HepG2 (cell line): ENCODE results near the gene CUEDC2. TPM values are rescaled to one million over a fixed set of nuclear protein-coding genes. Genes with fewer than 3 reads are reported as not detected.

Experiments used
- DR1 ChIP-seq: sonication (generic); formaldehyde crosslinking; IDR thresholded peaks from 2 replicates; pipeline ENCODE4 v1.8.0; 2021; ENCODE audit warnings: mild to moderate bottlenecking, missing genetic modification reagents, inconsistent platforms
- MAZ ChIP-seq, 2 experiments: sonication (generic) in 1 of 2; formaldehyde crosslinking in 1 of 2; IDR thresholded peaks; 2 replicates each; pipeline versions ENCODE4 v1.5.0 to v1.6.1; 2012 to 2020; ENCODE audit warnings: low read depth in 2 of 2, mild to moderate bottlenecking in 2 of 2, borderline replicate concordance in 1 of 2, improper control_type of control experiment in 1 of 2, low read length in 1 of 2, missing genetic modification reagents in 1 of 2, moderate library complexity in 1 of 2
- NFATC3 ChIP-seq: sonication (generic); formaldehyde crosslinking; IDR thresholded peaks from 2 replicates; pipeline ENCODE4 v1.5.1; 2020; ENCODE audit warnings: mild to moderate bottlenecking, missing genetic modification reagents
- XRCC5 ChIP-seq: fragments of 200-400 bp; formaldehyde crosslinking; optimal IDR thresholded peaks from 2 replicates; pipeline ENCODE3; 2017; ENCODE audit warnings: mild to moderate bottlenecking, low read length
- ZNF124 ChIP-seq: sonication (generic); formaldehyde crosslinking; IDR thresholded peaks from 2 replicates; pipeline ENCODE4 v1.4.0; 2020; ENCODE audit warnings: missing genetic modification reagents
- ZNF34 ChIP-seq: sonication (generic); formaldehyde crosslinking; IDR thresholded peaks from 2 replicates; pipeline ENCODE4 v1.4.0; 2020; ENCODE audit warnings: mild to moderate bottlenecking, missing genetic modification reagents, borderline replicate concordance
- ZNF556 ChIP-seq: sonication (generic); formaldehyde crosslinking; IDR thresholded peaks from 2 replicates; pipeline ENCODE4 v1.4.0; 2020; ENCODE audit warnings: mild to moderate bottlenecking, missing genetic modification reagents, borderline replicate concordance
- ZNF652 ChIP-seq: IDR thresholded peaks from 2 replicates; pipeline ENCODE4 v1.6.1; 2016; ENCODE audit warnings: low read depth, borderline replicate concordance
- polyA plus RNA-seq, 8 experiments: library from polyadenylated mRNA; depleted of rRNA in 3 of 8; stranded (reverse) in 7 of 8; unstranded in 1 of 8; fragments of >200 nt; fragmentation: Illumina TruSeq in 4 of 8; extraction: Trizol in 4 of 8; gene quantifications; 2 replicates each; pipeline versions ENCODE4 v1.2.1 to v1.2.3, GENCODE V29; 2011 to 2016; ENCODE audit warnings: low read depth in 4 of 8, missing spikeins in 1 of 8, mixed read lengths in 1 of 8; ENCODE audit not compliant: insufficient read depth in 1 of 8
- total RNA-seq, 5 experiments: library from RNA; depleted of rRNA; stranded (reverse); fragments of >200 nt; fragmentation: Illumina TruSeq; extraction: Trizol; gene quantifications; 2 replicates each; pipeline ENCODE4 v1.2.3, GENCODE V29; 2016; ENCODE audit warnings: low read depth in 1 of 5
- TF ChIP-seq, protein P1 (sequence below): sonication (generic); formaldehyde crosslinking; IDR thresholded peaks from 2 replicates; pipeline ENCODE4 v1.8.1; 2022; ENCODE audit warnings: low read depth, mild to moderate bottlenecking, missing genetic modification reagents
- TF ChIP-seq, protein P2 (sequence below): sonication (generic); formaldehyde crosslinking; IDR thresholded peaks from 2 replicates; pipeline ENCODE4 v1.8.1; 2022; ENCODE audit warnings: mild to moderate bottlenecking, missing genetic modification reagents
- TF ChIP-seq, protein P3 (sequence below): sonication (generic); formaldehyde crosslinking; IDR thresholded peaks from 2 replicates; pipeline ENCODE4 v1.4.0; 2020; ENCODE audit warnings: missing genetic modification reagents, mild to moderate bottlenecking, borderline replicate concordance

CUEDC2 gene
- total and polyA plus RNA-seq, 2 of the 13 experiments (the other 11 are each of a cell fraction or from before 2014, with no cell fraction given) = 13.1 to 18.4 TPM

DNA sequence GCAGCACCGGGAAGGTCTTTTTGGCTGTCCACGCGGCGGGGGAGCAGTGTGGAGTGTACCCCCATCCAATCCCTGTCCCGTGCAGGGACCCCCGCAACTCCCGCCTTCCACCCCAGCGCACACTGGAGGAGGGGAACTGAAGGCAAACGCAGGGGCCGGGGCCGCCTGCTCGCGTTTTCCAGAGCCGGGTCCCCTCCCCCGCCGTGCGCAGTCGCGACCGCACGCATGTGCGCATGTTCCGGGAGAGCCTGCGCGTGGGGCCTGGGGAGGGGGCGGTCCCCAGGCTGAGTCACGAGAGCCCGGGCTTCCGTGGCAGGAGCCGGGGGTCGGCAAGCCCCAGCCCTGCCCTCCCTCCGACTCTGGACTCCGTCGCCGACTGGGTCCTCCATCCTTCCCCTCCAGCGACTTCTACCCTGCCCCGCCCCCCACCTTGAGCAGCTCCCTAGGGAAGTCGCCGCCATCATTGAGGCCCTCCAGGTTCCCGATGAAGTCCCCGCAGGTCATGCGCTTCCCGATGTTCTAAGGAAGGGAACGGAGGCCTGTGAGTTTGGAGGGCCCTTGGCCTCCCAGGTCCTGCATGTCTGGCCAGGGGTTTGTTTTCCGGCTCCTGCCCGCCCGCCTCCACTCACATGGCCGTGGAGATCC, 21.8 kb downstream of the CUEDC2 start (continued):
- TF ChIP-seq, protein P1, sequence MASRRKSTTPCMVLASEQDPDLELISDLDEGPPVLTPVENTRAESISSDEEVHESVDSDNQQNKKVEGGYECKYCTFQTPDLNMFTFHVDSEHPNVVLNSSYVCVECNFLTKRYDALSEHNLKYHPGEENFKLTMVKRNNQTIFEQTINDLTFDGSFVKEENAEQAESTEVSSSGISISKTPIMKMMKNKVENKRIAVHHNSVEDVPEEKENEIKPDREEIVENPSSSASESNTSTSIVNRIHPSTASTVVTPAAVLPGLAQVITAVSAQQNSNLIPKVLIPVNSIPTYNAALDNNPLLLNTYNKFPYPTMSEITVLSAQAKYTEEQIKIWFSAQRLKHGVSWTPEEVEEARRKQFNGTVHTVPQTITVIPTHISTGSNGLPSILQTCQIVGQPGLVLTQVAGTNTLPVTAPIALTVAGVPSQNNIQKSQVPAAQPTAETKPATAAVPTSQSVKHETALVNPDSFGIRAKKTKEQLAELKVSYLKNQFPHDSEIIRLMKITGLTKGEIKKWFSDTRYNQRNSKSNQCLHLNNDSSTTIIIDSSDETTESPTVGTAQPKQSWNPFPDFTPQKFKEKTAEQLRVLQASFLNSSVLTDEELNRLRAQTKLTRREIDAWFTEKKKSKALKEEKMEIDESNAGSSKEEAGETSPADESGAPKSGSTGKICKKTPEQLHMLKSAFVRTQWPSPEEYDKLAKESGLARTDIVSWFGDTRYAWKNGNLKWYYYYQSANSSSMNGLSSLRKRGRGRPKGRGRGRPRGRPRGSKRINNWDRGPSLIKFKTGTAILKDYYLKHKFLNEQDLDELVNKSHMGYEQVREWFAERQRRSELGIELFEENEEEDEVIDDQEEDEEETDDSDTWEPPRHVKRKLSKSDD = no peak
- TF ChIP-seq NFATC3 (CRISPR knock-in tag) = no peak
- TF ChIP-seq ZNF124 (CRISPR knock-in tag) = no peak
- no peak for TF ChIP-seq MAZ (IDR thresholded peaks at IDR 0.05; ENCODE audit: borderline replicate concordance, low read depth, low read length)
- no peak for TF ChIP-seq MAZ (CRISPR knock-in tag; IDR thresholded peaks at IDR 0.05; ENCODE audit: low read depth)
- TF ChIP-seq ZNF556 (CRISPR knock-in tag) = no peak
- TF ChIP-seq, protein P2, sequence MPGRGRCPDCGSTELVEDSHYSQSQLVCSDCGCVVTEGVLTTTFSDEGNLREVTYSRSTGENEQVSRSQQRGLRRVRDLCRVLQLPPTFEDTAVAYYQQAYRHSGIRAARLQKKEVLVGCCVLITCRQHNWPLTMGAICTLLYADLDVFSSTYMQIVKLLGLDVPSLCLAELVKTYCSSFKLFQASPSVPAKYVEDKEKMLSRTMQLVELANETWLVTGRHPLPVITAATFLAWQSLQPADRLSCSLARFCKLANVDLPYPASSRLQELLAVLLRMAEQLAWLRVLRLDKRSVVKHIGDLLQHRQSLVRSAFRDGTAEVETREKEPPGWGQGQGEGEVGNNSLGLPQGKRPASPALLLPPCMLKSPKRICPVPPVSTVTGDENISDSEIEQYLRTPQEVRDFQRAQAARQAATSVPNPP (CRISPR knock-in tag) = no peak
- no peak for TF ChIP-seq DR1 (CRISPR knock-in tag)
- no peak for TF ChIP-seq ZNF652 (CRISPR knock-in tag)
- TF ChIP-seq ZNF34 (CRISPR knock-in tag) = no peak
- TF ChIP-seq XRCC5 = no peak
- TF ChIP-seq, protein P3, sequence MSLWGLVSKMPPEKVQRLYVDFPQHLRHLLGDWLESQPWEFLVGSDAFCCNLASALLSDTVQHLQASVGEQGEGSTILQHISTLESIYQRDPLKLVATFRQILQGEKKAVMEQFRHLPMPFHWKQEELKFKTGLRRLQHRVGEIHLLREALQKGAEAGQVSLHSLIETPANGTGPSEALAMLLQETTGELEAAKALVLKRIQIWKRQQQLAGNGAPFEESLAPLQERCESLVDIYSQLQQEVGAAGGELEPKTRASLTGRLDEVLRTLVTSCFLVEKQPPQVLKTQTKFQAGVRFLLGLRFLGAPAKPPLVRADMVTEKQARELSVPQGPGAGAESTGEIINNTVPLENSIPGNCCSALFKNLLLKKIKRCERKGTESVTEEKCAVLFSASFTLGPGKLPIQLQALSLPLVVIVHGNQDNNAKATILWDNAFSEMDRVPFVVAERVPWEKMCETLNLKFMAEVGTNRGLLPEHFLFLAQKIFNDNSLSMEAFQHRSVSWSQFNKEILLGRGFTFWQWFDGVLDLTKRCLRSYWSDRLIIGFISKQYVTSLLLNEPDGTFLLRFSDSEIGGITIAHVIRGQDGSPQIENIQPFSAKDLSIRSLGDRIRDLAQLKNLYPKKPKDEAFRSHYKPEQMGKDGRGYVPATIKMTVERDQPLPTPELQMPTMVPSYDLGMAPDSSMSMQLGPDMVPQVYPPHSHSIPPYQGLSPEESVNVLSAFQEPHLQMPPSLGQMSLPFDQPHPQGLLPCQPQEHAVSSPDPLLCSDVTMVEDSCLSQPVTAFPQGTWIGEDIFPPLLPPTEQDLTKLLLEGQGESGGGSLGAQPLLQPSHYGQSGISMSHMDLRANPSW (CRISPR knock-in tag) = no peak
